ENCODE data around the gene CMTM8. TPM values are rescaled to one million over a fixed set of nuclear protein-coding genes. Genes with fewer than 3 reads are reported as not detected.

The CMTM8 gene
- polyA plus RNA-seq, 3 donors, result 10.0 to 12.5 (median 10.9) TPM

DNA sequence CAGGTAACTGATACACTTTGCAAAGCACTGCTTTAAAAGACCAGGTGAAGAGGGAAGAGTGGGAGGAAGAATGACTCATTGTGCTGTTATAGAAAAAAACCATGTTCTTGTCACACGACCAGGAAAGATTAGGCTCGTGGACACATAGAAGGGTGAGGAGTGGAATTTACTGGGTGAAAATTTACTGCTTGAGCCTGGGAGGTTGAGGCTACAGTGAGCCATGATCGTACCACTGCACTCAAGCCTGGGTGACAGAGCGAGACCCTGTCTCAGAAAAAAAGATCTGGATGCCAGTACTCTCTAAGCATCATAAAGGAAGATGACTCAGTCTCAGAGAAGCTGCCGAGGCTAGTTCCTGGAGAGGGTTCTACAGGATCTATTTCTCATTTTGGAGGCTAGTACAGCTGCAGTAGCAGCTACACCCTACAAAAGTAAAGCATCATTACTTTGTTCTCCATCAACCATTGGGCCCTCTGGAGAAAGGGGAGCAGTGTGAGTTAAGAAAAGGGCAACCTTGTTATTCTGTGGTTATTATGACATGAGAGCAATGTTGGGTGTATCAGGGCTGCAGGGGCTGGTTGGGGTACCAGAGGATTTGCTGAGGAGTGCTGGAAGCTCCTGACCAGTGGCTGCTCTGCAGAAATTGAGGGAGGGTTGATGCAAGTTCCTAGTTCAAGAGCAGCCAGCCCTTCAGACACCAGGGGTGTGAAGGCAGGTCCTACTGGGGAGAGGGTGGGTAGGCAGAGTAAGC lies 75.4 kb downstream of the CMTM8 start:
- DNase-seq (ENCODE audit: extremely low read depth in 1 of 11, low read depth in 9 of 11, low spot score in 4 of 11), result no peak

DNA sequence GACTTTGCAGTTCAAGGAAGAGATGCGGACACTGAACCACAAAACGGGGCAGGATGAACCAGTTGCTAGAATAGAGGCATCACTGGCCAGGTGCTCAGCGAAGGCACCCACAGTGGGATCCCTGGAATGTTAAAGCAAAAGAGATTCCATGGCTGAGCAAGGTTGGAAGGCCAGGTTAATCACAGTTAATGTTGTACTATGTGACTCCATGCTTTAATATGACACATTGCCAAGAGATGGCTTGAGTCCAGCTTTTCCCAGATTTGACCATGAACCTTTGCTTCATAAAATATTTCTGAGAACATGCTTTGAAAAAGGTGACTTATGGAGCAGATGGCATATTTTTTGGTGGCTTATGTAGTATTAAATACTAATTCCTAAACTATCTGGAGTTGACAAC lies 77.0 kb downstream of the CMTM8 start:
- DNase-seq (ENCODE audit: extremely low read depth in 1 of 11, low read depth in 9 of 11, low spot score in 4 of 11), result no peak

DNA sequence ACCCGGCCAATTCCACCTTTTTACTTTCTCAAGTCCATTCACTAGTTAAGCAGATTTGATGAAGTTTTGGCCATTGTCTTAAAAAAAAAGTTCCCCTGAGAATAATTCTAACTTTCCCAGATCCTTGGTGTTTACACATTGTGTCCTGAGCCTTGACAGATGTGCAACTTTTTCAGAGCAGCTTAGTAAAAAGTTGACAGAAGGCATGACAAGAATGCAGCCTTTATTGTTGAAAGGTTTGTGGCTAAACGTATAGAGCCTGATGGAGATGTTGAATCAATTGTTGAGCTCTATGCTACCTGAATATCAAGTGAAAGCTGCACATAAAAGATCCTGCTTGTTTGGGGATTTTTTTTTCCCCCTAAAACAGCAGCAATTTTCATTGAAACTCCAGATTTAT lies 77.8 kb downstream of the CMTM8 start:
- no peak for DNase-seq (ENCODE audit: extremely low read depth in 1 of 11, low read depth in 9 of 11, low spot score in 4 of 11)

DNA sequence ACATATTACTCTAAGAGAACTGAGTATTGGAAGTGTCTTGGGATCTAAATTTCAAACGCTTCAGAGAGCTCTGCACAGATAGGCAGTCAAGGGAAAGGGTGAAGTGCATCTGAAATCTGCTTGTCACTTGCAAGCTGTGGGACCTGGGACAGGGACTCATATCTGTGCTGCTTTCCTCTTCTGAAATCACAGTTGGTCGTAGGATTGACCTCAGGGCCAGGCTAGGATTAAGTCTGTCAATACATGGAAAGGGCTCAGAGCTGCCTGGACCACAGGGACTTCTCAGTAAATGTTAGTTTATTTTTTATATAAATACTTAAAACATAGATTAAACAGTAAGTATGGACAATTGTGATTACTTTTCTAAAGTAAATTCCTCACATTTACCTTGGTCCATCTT lies 78.5 kb downstream of the CMTM8 start:
- no peak for DNase-seq (ENCODE audit: extremely low read depth in 1 of 11, low read depth in 9 of 11, low spot score in 4 of 11)

DNA sequence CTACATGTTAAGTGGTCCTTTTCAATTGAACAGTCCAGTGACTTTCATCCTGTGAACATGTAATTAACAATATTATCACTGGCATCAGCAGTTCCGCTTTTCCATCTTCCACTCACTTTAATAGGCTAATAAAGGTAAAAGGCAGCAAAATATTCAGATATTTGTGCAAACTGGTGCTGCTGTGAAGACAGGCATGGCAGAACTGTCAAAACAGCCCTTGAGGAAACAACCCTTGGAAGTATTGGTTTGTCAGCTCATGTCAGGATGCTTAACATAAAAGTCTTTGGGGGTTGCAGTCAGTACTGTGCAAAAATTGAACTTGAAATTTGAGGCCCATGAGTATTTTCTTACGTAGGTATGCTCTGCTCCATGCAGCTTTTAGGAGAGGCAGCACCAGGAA lies 81.1 kb downstream of the CMTM8 start:
- no peak for DNase-seq (ENCODE audit: extremely low read depth in 1 of 11, low read depth in 9 of 11, low spot score in 4 of 11)

DNA sequence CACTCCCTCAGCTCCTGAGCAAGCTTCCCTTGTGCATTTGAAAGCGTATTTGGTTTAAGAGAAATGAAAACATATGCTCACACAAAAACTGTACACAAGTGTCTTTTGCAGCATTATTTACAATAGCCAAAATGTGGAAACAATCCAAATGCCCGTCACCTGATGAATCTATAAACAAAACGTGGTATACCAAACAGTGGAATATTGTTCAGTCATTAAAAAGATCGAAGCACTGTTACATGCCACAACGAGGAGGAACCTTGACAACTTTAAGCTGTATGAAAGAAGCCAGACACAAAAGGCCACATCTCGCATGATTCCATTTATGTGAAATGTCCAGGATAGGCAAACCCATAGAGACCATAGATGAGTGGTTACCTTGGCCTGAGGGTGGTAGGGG lies 81.6 kb downstream of the CMTM8 start:
- no peak for DNase-seq (ENCODE audit: extremely low read depth in 1 of 11, low read depth in 9 of 11, low spot score in 4 of 11)

DNA sequence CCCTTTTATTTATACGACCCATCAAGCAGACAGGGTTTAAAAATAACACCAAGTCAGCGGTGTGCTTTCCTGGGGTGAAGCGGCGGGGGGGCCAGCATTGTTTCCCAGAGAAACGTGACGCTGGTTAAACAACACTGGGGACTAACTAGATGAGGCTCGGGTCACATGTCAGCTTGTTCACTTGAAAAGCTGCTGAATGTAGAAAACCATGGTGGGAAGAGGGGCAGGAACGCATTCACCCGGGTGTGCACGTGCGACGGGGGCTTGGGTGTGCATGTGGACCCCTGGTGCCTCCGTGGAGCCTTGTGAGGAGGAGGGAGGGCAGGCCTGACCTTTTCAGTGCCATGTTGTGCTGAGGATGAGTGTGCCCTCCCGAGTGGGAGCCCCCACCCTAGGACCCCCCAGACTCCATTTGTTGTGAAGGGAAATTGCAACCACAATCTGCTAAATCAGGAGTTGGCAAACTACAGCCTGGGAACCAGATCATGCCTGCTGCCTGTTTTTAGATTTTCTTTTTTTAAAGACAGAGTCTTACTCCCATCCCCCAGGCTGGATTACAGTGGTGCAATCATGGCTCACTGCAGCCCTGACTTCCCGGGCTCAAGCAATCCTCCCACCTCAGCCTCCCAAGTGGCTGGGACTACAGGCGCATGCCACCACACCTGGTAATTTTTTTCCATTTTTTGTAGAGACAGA lies 82.8 kb downstream of the CMTM8 start:
- DNase-seq (ENCODE audit: extremely low read depth in 1 of 11, low read depth in 9 of 11, low spot score in 4 of 11), result peak in 1 of 11 donors; percentile 62

DNA sequence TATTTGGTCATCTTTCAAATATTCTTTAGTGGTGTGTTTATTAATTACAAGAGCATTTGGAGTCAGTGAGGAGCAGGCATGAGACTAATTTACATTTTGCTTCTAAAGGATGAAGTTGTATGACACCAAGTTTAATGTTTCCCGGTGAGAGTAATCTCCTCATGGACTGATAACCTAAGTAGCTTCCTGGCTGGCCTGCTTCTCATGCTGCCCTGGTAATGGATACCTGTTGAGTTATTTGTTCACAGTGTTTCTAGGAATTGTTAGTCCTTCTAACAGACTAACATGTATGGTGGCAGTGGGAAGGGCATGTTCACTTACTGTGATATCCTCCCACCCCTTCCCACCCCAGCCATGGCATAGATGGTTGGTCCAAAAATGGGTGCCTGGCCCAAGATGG lies 83.8 kb downstream of the CMTM8 start:
- DNase-seq (ENCODE audit: extremely low read depth in 1 of 11, low read depth in 9 of 11, low spot score in 4 of 11), result no peak

DNA sequence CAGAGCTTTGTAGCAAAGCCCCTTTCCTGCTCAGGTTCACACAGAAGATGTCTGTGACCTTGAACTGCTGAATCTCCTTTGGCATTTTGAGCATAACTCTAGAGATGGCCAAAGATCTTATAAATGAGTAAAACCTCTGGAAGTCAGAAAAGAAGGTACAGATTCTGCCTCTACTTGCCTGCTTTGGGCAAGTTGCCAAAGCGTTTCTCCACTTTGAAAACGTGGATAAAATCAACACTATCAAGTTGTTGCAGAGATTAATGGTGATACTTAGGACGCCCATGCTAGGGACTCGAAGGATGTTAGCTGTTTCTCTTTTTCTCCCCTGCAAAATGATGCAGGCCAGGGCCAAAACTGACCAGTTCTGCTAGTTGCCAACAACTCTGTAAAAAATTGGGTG lies 85.1 kb downstream of the CMTM8 start:
- no peak for DNase-seq (ENCODE audit: extremely low read depth in 1 of 11, low read depth in 9 of 11, low spot score in 4 of 11)

DNA sequence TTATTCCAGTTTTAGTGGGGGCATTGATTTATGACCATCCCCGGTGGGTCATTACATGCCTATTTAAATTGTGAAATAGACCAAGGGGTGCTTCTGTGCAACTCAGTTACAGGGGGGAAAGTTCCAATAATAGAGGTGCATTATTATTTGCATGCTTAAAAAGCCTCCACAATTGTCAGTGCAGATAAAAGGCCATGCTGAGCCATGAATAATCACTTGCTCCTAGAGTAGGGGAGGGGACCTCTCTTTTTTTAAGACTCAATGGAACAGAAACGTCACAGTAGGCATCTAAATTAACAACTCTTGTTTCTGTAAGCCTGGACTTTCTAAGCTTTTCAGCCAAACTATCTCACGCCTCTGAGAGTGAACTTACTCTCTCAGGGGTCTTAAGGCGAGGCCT lies 86.7 kb downstream of the CMTM8 start:
- no peak for DNase-seq (ENCODE audit: extremely low read depth in 1 of 11, low read depth in 9 of 11, low spot score in 4 of 11)

DNA sequence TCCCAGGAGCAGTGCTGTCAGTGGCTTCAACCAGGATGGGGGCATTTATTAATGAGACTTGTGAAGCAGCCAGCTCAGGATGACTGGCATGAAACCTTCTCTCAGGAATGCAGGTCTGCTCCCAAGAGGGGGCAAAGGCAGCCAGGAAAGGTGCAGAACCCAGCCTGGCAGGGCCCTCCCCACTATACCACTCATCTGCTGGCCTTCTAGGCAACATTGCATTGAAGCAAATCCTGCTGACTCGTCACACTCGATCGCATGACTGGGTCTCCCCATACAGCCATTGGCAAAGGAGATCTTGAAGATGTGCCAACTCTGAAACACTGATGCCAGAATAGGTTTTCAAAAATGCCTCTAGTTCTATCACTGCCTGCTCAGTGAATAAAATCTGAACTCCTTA lies 87.4 kb downstream of the CMTM8 start:
- no peak for DNase-seq (ENCODE audit: extremely low read depth in 1 of 11, low read depth in 9 of 11, low spot score in 4 of 11)

DNA sequence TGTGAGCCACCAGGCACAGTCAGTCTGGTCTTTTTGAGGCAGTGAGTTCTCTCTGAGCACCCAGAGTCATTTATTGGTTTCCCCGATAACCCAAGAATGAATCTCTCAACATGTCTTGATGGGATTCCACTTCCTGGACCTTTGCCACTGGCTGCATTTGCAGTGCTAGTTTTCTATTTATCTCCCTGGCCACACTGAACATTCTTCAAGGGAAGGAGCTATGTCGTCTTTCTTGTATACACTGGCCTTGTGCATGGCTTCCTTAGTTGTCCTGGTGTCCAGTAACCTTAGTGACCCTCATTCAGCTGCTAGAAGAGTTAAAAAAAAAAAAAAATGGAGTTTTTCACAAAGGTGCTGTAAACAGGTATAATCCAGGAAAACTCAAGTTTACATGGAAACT lies 88.3 kb downstream of the CMTM8 start:
- DNase-seq (ENCODE audit: extremely low read depth in 1 of 11, low read depth in 9 of 11, low spot score in 4 of 11), result no peak

DNA sequence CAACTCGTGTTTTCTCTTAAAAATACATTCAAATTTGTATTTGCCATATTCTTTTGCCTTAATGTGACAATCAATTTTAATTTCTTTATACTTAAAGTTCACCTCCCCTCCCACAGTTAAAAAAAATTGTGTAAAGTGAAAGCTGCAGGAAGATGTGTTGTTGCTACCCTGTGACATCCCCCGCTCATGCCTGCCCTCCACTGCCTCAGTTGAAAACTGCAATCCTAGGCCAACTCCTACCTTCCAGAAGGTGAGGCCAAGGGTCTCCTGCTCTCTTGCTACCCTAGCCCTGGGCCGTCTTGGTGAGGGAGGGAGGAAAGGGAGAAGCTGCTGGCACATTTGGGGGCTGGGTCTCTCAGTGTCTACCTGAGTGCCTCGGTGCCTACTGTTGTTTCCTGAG lies 96.2 kb downstream of the CMTM8 start:
- DNase-seq (ENCODE audit: extremely low read depth in 1 of 11, low read depth in 9 of 11, low spot score in 4 of 11), result no peak

DNA sequence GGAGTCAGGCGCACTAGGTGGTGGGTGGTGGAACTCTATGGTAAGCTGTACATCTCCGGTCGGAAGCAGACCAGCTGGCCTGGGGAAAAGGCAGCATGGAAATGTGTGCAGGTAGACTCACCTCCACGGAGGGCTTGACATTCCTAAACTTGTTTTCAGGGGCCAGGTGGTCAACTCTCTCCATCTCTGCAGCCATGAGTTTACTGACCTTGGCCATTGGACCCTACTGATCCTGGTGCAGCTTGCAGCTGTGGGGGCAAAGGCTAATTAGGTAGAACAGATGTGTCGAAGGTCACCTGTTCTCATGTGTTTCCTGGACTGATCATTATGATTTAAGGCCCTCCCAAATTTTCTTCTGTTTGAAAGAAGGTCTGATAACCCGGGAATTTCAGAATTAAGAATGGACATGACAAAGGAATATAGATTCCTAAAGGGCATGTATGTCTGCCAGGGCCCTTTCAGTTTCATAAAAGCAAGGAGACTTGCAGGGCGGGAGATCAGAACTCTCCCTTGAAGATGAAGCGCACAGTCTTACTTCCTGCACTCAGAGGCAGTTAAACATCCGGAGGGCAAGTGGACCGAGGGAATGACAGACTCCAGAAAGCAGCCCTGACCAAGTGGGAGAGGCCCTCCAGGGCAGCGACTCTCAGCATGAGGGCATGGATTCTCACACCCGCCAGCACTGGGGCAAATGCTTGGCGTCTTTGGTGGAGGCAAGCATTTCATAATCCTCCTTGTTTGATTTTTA lies 97.1 kb downstream of the CMTM8 start:
- DNase-seq (ENCODE audit: extremely low read depth in 1 of 11, low read depth in 9 of 11, low spot score in 4 of 11), result no peak

DNA sequence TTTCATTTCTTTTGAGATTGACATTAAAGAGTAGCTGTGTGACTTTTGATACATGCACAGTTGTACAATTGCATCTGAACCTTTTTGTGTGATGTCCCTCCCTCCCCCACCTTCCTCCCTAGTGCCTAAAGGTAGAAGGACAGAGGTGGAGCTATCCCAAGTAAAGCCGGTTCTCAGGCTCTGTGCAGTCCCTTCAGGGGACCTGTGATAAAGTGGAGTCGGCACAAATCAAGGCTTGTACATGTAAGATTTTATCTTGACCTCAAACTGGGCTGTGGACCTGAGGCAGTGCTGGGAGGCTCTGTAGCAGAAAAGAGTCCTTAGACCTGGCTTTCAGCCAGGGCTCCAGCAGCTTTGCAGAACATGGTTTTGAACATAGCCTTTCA lies 97.6 kb downstream of the CMTM8 start:
- no peak for DNase-seq (ENCODE audit: extremely low read depth in 1 of 11, low read depth in 9 of 11, low spot score in 4 of 11)

DNA sequence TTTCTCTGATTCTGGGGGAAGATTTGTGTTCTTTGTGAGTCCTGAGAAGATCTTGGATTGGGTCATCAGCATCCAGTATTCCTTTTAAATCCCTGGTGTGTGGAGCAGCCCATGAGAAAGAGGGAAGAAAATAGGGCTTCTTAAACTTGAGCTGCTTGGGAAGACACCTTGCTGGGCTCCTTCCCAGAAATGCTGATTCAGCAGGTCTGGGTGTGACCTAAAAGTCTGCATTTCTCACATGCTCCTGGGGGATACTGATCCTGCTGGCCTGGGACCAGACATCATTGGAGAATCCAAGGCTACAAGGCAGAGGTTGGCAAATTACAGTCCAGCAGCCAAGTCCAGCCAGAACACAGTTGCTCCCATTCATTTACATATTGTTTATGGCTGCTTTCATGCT lies 99.0 kb downstream of the CMTM8 start:
- DNase-seq (ENCODE audit: extremely low read depth in 1 of 11, low read depth in 9 of 11, low spot score in 4 of 11), result no peak

DNA sequence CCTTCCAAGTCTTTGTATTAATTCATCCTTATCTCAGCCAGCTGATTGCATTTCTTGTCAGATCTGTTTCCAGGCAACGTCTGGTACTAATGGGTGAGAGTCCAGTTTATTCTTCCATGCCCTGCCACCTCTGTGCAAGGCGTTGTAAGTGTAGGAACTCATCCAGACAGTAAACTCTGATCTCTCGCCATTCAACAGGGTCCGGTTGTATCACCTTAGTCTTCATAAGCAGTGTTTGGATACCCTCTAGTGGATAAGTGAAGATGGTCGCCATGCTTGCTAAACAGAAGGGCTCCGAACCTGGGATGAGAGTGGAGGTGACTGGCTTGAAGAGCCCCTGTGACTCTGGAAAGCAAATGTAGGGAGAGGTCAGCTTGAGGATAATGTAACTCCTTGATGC lies 101.6 kb downstream of the CMTM8 start:
- DNase-seq (ENCODE audit: extremely low read depth in 1 of 11, low read depth in 9 of 11, low spot score in 4 of 11), result peak in 8 of 11 donors; percentile 34 to 72 (median 60)

DNA sequence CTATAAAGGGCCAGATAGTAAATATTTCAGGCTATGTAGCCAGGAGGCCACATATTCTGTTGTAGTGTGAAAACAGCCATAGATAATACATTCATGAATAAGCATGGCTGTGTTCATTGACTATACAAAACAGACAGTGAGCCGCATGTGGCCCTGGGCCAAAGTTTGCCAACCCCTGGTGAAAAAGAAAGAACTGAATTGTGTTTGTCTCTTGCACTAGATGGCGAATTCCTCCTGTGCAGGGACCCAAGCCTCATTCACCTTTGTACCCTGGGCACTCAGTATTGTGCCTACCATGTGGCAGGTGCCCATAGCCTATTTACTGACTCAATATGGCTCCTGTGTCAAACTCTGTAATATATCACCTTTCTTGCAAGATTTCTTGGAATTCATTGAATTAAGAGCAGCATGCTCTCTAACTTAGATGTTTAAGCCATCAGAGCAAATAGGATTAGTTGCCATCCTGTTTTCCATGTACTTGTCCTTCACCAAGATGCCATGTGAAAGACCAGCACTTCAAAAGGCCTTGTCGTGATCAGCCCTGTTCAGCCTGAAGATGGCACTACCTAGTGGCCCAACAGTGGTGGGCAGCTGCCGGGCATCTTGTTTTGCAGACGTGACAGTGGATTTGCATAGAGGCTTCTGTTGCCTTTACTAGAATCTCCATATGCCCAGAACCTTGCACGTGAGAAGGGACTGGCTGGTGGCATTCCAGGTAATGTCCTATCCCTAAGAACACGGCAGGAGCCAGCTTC lies 102.3 kb downstream of the CMTM8 start:
- DNase-seq (ENCODE audit: extremely low read depth in 1 of 11, low read depth in 9 of 11, low spot score in 4 of 11), result no peak

DNA sequence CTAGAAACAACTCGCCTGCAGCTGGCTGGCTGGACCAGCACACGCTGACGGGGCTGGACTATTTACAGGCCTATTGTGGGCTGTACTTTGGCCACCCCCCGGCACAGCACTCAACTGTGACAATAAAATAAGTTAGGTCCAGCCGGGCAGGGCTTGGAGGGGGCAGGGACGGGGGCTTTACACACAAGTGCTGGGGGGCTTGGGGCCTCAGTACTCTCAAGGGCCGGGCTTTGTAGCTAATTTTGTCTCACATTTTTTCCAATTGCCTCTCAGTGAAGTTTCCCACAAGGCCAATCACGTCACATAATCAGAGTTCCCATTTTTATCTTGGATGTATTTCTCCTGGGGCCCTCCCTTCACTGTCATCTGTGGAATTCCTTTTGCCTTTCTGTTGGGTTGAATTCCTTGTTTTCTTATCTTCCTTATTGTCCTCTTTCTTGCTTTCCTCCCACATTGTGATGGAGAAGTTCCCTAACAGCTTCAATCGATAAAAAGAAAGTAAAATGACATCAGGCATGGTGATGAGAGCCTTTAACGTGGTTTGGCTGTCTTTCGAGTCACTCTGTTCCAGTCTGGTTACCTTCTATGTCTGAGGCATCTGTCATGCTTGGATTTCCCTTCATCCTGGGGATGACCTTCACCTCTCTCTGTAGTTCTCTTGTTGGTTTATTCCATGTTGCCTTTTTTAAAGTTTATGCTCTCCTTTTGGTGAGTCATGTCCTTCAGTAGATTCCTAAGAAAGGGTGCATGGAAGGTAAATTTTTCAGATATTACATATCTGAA lies 109.1 kb downstream of the CMTM8 start:
- DNase-seq (ENCODE audit: extremely low read depth in 1 of 11, low read depth in 9 of 11, low spot score in 4 of 11), result no peak
